ENCODE measurements around the gene TEAD1. TPM values are rescaled to one million over a fixed set of nuclear protein-coding genes. Genes with fewer than 3 reads are reported as not detected.

TEAD1 gene
- total and polyA plus RNA-seq, 9 donors: 20.0 to 84.1 (median 67.6) TPM

DNA sequence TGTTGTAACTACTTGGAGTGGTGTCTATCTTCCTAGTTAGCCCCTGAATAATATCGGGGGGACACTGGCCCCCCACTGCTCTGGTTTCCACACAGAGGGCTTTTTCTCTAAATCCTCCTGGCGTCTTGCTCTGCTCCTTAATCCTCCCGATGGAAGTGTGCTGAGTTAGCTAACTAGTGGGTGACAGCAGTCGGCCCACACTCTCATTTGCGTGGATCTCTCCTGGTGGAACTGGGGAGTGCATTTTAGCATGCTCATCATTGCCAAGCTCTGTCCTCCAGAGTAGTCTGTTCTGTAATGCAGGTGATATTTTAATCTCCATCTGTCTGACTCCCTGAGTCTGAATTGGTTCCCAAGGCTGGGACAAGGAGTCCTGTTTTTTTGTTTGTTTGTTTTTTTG lies 288.8 kb downstream of the TEAD1 start:
- DNase-seq: no peak
- no peaks in the 10 kb centered on the region for H3K27me3 ChIP-seq
- H3K4me1 ChIP-seq (ENCODE audit: insufficient read depth): no peaks in the 10 kb centered on the region
- no peaks in the 10 kb centered on the region for H3K36me3 ChIP-seq
- intact Hi-C loops (cut with DNase I): no loop called here
- H3K4me3 ChIP-seq: no peak overlapping the region
- H3K27ac ChIP-seq: no peak overlapping the region
- TF ChIP-seq CTCF (IDR thresholded peaks at IDR 0.05) (no peak), POLR2A (IDR thresholded peaks at IDR 0.05) (no peak), EP300 (IDR thresholded peaks at IDR 0.05) (no peak)
- H3K9me3 ChIP-seq: no peaks in the 10 kb centered on the region
- 69 to 80% (median 72%) methylated on average over 5 of the region's 5 CpGs for WGBS, 3 donors

DNA sequence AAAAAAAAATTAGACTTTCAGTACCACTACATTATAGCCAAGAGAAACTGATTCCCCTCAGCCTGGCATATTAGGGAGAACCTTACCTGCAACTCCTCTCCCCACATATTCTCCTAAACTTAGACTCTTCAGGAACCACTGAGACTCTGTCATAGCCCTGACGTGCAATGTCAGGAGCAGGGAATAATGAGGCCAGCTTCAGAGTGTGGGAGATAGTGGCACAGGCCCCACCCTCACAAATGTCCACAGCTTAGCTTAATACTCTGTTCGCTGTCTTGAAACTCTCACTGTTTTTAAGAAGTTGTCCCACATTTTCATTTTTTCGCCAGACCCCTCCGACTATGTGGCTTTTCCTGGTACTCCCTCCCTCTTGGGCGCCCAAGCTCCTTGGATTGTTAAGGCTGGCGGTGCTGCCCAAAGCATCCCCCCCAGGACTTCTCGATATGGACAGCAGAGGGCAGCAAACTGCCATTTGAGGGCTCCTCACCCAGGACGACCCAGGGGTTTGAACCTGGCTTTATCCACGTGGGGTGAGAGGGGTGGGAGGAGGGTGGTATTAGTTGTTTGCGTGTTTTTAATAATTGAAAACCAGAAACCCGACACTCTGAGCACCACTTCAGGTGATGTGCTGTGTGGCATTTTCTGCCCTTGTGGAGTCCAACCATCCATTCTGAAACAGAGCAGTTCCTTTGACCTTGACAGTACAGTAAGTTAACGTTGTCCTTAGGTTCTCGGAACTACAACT lies 289.7 kb downstream of the TEAD1 start:
- no peaks in the 10 kb centered on the region for H3K4me1 ChIP-seq (ENCODE audit: insufficient read depth)
- H3K27ac ChIP-seq: no peak overlapping the region
- H3K4me3 ChIP-seq: no peak overlapping the region
- intact Hi-C loops (cut with DNase I): no loop called here
- peak; percentile 44 to 67 (median 57) for DNase-seq
- WGBS, 3 donors: 10 to 17% (median 12%) methylated on average over 13 of the region's 13 CpGs
- peak in 2 of 3 donors; percentile 35 to 52 for TF ChIP-seq CTCF (IDR thresholded peaks at IDR 0.05)
- no peak for TF ChIP-seq EP300 (IDR thresholded peaks at IDR 0.05)
- no peak for TF ChIP-seq POLR2A (IDR thresholded peaks at IDR 0.05)
- no peaks in the 10 kb centered on the region for H3K9me3 ChIP-seq
- H3K36me3 ChIP-seq: no peaks in the 10 kb centered on the region
- no peaks in the 10 kb centered on the region for H3K27me3 ChIP-seq

- Histone ChIP-seq H3K27ac (no peak overlapping the region), H3K4me1 (ENCODE audit: insufficient read depth) (no peaks in the 10 kb centered on the region)
Measured at GRCh38 chr11:12964650-12965049, 290.4 kb downstream of the TEAD1 start.

GRCh38 chr11:12966002-12966401 lies 291.8 kb downstream of the TEAD1 start:
- WGBS, 3 donors: 80 to 89% (median 88%) methylated on average over 5 of the region's 5 CpGs
- TF ChIP-seq CTCF (IDR thresholded peaks at IDR 0.05) (no peak), POLR2A (IDR thresholded peaks at IDR 0.05) (no peak), EP300 (IDR thresholded peaks at IDR 0.05) (no peak)
- no peaks in the 10 kb centered on the region for H3K36me3 ChIP-seq
- no peaks in the 10 kb centered on the region for H3K9me3 ChIP-seq
- no peak for DNase-seq
- no peak overlapping the region for H3K4me3 ChIP-seq
- no peaks in the 10 kb centered on the region for H3K4me1 ChIP-seq (ENCODE audit: insufficient read depth)
- intact Hi-C loops (cut with DNase I): no loop called here
- H3K27me3 ChIP-seq: no peaks in the 10 kb centered on the region
- no peak overlapping the region for H3K27ac ChIP-seq

More at GRCh38 chr11:12964650-12965049, 290.4 kb downstream of the TEAD1 start:
- no peaks in the 10 kb centered on the region for H3K27me3 ChIP-seq
- TF ChIP-seq CTCF (IDR thresholded peaks at IDR 0.05) (no peak), EP300 (IDR thresholded peaks at IDR 0.05) (no peak)
- DNase-seq: no peak
- intact Hi-C loops (cut with DNase I): no loop called here
- H3K9me3 ChIP-seq: no peaks in the 10 kb centered on the region
- no peaks in the 10 kb centered on the region for H3K36me3 ChIP-seq
- 90 to 92% (median 91%) methylated on average over 7 of the region's 7 CpGs for WGBS, 3 donors
- no peak overlapping the region for H3K4me3 ChIP-seq
